Muscle layer of duodenum (tissue), 2 donors: ENCODE measurements around the gene EXOC2.
"Not testable (repeated sequence)": the region's sequence is repeated elsewhere in the genome, so short reads cannot be mapped to it uniquely, and the experiment has no call there.

Source experiments
- H3K27ac ChIP-seq: one replicate; pipeline ENCODE4 v1.7.0; 2013; ENCODE audit warnings: mild to moderate bottlenecking, low read length
- H3K27me3 ChIP-seq: one replicate; pipeline ENCODE4 v1.7.0; 2013; ENCODE audit warnings: low read depth, mild to moderate bottlenecking, control low read depth, low read length
- H3K36me3 ChIP-seq, 2 donors: one replicate each; pipeline ENCODE4 v1.7.0; 2013; ENCODE audit warnings: low read length in 2 of 2, control low read depth in 1 of 2, mild to moderate bottlenecking in 1 of 2; ENCODE audit not compliant: insufficient read depth in 2 of 2, control insufficient read depth in 1 of 2
- H3K4me1 ChIP-seq, 2 donors: one replicate each; pipeline ENCODE4 v1.7.0; 2013; ENCODE audit warnings: low read length in 2 of 2, mild to moderate bottlenecking in 2 of 2, control low read depth in 1 of 2, moderate library complexity in 1 of 2; ENCODE audit not compliant: insufficient read depth in 2 of 2, control insufficient read depth in 1 of 2
- H3K4me3 ChIP-seq, 2 donors: one replicate each; pipeline ENCODE4 v1.7.0; 2013; ENCODE audit warnings: low read length in 2 of 2, low read depth in 1 of 2, mild to moderate bottlenecking in 1 of 2
- H3K9me3 ChIP-seq, 2 donors: one replicate each; pipeline ENCODE4 v1.7.0; 2013; ENCODE audit warnings: low read length in 2 of 2, control low read depth in 1 of 2, mild to moderate bottlenecking in 1 of 2; ENCODE audit not compliant: control insufficient read depth in 1 of 2
- donor health status: healthy.

EXOC2 gene

DNA sequence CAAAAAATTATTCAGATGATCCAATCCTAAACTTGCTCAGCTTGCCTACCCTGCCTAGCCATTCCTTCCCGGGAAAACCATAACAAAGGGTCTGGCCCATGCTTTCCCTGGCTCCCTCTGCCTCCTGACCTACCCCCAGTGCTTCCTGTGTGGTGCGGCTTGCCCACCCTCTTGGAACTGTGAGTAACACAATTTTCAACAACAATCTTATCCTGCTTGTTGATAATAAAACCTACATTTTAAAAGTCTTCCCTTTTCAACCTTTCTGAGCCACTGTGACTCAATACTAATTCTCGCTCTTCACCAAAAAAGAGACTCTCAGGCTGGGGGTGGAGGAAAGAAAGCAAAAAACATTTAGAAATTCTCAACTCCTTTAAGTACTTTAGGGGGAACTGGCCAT, 18.0 kb downstream of the EXOC2 start:
- no peaks in the 10 kb centered on the region for H3K36me3 ChIP-seq
- H3K4me3 ChIP-seq, result no peak overlapping the region
- peaks cover 0 to 4% of the 10 kb centered on the region in 2 donors for H3K4me1 ChIP-seq
- no peak overlapping the region for H3K27ac ChIP-seq
- H3K9me3 ChIP-seq, result no peaks in the 10 kb centered on the region
- H3K27me3 ChIP-seq, result no peaks in the 10 kb centered on the region

DNA sequence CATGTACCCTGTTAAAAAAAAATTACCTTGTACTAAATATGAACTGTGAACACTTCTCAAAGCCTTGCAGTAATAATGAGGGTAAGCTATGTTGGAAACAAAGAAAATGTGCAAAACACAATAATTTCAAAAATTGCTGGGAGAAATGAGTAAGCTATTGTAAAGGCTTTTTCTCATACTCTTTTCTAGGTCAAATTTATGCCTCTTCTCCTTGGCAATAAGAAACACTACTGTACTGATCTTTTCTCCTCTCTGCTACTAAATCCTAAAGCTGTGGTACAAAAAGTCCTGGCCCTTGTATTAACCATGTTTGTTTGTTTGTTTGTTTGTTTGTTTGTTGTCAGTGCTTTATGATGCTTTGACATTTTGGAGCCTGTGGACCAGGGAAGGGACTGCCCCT, 18.5 kb downstream of the EXOC2 start:
- Histone ChIP-seq H3K4me3 (no peak overlapping the region), H3K4me1 (peaks cover 0 to 4% of the 10 kb centered on the region in 2 donors), H3K36me3 (no peaks in the 10 kb centered on the region), H3K27ac (no peak overlapping the region), H3K27me3 (no peaks in the 10 kb centered on the region), H3K9me3 (no peaks in the 10 kb centered on the region)

DNA sequence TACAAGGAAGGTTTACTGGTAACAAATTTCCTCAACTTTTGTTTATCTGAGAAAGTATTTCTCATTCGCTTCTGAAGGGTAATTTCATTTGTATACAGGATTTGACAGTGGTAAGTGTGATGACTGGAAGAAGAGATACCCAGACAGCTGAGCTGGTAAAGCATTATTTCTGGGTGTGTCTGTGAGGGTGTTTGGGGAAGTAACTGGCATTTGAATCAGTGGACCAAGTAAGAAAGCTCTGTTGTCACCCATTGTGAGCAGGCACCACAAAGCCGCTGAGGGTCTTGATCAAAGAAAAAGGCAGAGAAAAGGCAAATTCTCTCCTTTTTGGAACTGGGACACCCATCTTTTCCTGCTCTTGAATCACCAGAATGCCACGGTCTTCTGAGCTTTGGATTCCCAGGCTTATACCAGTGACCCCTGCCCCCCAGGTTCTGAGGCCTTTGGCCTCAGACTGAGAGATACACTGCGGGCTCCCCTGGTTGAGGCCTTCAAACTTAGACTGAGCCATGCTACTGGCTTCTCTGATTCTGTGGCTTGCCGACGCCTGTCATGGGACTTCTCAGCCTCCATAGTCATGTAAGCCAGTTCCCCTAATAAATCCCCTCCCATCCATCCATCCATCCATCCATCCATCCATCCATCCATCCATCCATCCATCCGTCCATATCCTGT, 25.5 kb downstream of the EXOC2 start:
- no peaks in the 10 kb centered on the region for H3K36me3 ChIP-seq
- H3K27ac ChIP-seq, result no peak overlapping the region
- no peak overlapping the region for H3K4me3 ChIP-seq
- H3K27me3 ChIP-seq, result no peaks in the 10 kb centered on the region
- H3K4me1 ChIP-seq, result no peaks in the 10 kb centered on the region
- H3K9me3 ChIP-seq, result no peaks in the 10 kb centered on the region

DNA sequence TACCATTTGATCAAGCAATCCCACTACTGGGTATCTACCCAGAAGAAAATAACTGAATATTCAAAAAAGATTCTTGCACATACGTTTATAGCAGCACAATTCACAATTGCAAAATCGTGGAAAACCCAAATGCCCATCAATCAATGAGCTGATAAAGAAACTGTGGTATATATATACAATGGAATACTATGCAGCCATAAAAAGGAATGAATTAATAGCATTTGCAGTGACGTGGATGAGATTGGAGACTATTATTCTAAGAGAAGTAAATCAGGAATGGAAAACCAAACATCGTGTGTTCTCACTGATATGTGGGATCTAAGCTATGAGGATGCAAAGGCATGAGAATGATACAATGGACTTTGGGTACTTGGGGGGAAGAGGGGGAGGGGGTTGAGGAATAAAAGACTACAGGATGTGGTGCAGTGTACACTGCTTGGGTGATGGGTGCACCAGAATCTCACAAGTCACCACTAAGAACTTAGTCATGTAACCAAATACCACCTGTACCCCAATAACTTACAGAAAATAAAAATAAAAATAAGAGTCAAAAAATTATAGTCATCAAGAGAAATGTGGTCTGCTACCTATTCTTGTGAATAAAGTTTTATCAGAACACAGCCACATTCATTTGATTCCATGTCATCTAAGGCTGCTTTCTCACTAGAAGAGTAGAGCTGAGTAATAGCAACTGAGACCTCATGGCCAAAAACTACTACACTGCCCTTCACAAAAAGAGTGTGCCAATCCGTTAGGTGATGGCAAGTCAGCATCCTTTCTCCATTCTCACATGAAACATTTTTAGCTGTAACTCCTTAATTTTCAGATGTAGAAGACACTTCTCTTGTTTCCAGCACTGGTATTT, 27.3 kb downstream of the EXOC2 start:
- Histone ChIP-seq H3K36me3 (no peaks in the 10 kb centered on the region), H3K9me3 (no peaks in the 10 kb centered on the region), H3K4me3 (no peak overlapping the region), H3K4me1 (no peaks in the 10 kb centered on the region), H3K27me3 (no peaks in the 10 kb centered on the region), H3K27ac (no peak overlapping the region)

DNA sequence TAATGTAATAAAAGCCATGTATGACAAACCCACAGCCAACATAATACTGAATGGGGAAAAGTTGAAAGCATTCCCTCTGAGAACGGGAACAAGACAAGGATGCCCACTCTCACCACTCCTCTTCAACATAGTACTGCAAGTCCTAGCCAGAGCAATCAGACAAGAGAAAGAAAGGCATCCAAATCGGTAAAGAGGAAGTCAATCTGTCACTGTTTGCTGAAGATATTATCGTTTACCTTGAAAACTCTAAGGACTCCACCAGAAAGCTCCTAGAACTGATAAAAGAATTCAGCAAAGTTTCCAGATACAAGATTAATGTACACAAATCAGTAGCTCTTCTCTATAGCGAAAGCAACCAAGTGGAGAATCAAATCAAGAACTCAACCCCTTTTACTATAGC, 29.2 kb downstream of the EXOC2 start:
- H3K4me1 ChIP-seq, H3K36me3 ChIP-seq, H3K4me3 ChIP-seq, H3K27me3 ChIP-seq, H3K9me3 ChIP-seq, H3K27ac ChIP-seq: not testable (repeated sequence)

DNA sequence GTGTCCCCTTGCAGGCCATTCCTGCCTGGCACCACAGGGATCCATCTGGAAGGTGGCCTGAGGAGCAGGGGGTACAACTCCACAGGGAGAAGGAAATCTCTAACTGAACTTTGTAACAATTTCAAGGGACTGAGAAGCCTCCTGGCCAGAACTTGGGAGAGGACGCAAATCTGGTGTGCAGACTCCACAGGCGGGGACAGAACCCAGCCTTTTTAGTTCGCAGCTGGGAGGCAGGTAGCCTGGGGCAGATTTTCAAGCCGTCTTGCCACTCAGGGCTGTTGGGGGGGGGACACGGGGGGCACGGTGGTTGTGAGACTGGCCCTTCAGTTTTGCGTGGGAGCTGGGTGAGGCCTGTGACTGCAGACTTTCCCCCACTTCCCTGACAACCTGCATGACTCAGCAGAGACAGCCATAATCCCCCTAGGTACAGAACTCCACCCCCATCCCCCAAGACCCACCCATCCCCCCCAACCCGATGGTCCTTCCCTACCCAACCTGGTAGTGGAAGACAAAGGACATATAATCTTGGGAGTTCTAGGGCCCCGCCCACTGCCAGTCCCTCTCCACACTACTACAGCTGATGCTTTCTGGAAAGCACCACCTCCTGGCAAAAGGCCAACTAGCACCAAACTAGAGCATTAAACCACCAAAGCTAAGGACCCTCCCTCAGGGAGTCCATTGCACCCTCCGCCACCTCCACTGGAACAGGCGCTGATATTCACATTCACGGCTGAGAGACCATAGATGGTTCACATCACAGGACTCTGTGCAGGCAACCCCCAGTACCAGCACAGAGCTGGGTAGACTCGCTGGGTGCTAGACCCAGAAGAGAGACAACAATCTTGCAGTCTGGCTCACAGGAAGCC, 33.0 kb downstream of the EXOC2 start:
- Histone ChIP-seq H3K27ac (no peak overlapping the region), H3K4me1 (peaks cover 0 to 18% of the 10 kb centered on the region in 2 donors), H3K9me3 (no peaks in the 10 kb centered on the region), H3K36me3 (peaks cover 0 to 13% of the 10 kb centered on the region in 2 donors), H3K4me3 (no peak overlapping the region), H3K27me3 (no peaks in the 10 kb centered on the region)

DNA sequence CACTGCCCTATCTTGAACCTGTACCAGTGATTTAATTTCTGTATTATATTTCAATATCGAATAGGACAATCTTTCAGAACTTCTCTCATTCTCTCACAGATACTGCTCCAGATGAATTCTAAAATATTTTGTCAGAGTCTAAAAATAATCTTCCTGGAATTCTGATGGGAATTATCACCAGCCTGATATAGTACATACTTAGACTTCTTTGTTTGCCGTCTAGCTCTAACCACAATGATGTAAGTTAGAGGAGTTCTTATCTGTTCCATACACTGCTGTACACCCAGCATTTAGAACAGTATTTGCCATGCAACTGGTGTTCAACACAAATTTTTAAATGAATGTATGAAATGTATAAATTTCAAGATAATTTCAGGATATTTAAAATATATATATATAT, 34.7 kb downstream of the EXOC2 start:
- Histone ChIP-seq H3K27me3 (no peaks in the 10 kb centered on the region), H3K36me3 (peaks cover 0 to 13% of the 10 kb centered on the region in 2 donors), H3K4me1 (peaks cover 0 to 18% of the 10 kb centered on the region in 2 donors), H3K9me3 (no peaks in the 10 kb centered on the region), H3K4me3 (no peak overlapping the region), H3K27ac (no peak overlapping the region)

DNA sequence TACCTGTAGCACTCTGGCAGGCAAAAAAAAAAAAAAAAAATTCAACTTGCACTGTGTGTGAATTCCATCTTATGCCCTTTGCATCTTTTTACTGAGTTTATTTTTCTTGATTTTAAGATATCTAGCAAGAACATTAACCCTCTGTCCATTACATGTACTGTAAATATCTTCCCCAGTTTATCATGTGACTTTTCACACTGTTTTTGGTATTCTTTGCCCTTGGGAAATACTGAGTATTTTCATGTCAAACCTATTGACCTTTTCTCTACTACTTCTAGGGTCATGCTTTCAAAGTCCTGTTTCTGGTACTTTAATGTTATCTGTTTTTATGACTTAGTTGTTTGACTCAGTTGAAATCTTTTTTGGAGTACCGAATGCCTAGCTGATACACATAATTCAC, 35.2 kb downstream of the EXOC2 start:
- peaks cover 0 to 13% of the 10 kb centered on the region in 2 donors for H3K36me3 ChIP-seq
- no peak overlapping the region for H3K4me3 ChIP-seq
- no peaks in the 10 kb centered on the region for H3K27me3 ChIP-seq
- no peaks in the 10 kb centered on the region for H3K9me3 ChIP-seq
- H3K27ac ChIP-seq, result no peak overlapping the region
- H3K4me1 ChIP-seq, result peaks cover 0 to 18% of the 10 kb centered on the region in 2 donors

DNA sequence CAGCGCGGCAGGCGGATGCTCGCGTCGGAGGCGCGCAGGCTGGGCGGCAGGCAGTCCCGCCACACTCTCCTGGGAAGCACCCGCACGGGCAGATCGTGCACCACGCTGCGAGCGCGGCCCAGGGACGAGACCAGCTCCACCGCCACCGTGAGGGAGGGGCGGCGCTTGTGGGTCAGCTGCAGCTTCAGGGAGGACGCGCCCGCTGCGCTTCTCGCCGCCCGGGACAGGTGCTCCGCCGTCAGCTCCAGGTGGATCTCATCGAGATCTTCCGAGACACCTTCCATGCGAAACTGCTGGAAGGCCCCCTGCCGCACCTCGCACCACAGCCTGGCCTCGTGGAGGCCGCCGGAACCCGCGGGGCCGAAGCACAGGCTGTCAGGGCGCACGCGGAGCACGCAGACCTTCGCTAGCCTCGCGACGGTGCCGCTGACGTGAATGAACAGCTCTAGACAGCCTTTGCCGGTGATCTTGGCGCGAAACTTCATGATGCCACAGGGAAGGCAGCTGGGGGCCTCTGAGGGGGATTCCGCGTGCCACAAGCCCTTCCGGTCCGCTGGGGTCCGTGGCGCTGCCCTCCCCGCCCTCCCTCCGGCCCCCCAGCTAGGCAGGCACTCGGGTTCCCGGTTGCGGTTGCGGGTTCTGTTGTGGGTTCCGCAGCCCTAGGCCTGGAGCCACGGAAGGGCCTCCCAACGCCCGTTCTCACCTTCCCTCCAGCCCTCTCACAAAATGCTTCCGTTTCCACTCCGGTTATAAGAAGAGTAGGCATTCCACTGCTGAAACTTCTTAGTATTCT, 36.3 kb downstream of the EXOC2 start, which contains the start of gene HUS1B:
TSS of gene HUS1B (minus strand) at position 641 of the 793 bp plus-strand sequence. CDS start at position 485, 156 bp downstream.
- peaks cover 0 to 13% of the 10 kb centered on the region in 2 donors for H3K36me3 ChIP-seq
- no peaks in the 10 kb centered on the region for H3K27me3 ChIP-seq
- peaks cover 0 to 18% of the 10 kb centered on the region in 2 donors for H3K4me1 ChIP-seq
- H3K4me3 ChIP-seq, result no peak within 1 kb of the TSS
- H3K27ac ChIP-seq, result no peak within 1 kb of the TSS
- no peaks in the 10 kb centered on the region for H3K9me3 ChIP-seq

DNA sequence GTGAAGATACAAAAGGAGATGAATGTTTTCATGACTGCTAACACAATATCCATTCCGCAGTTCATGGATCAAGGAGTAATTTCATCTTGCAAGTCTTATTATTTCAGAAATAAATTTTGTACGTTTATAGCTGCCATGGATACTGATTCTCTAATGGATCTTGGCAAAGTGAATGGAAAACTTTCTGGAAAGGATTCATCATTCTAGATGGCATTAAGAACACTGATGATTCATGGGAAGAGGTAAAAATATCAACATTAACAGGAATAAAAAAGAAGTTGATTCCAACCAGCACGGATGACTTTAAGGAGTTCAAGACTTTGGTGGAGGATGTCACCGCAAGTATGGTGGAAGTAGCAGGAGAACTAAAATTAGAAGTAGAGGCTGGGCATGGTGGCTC, 38.8 kb downstream of the EXOC2 start:
- Histone ChIP-seq H3K36me3 (peaks cover 0 to 13% of the 10 kb centered on the region in 2 donors), H3K27me3 (no peaks in the 10 kb centered on the region), H3K4me3 (no peak overlapping the region), H3K27ac (no peak overlapping the region), H3K9me3 (no peaks in the 10 kb centered on the region), H3K4me1 (peaks cover 0 to 11% of the 10 kb centered on the region in 2 donors)
